HG02623 (cell line): ENCODE results near the gene EREG.

Experiments used
- ATAC-seq: cut with Tn5 transposase; IDR thresholded peaks from one replicate; pipeline ENCODE4 v1.9.1; 2021; ENCODE audit warnings: moderate library complexity; ENCODE audit not compliant: unreplicated experiment

The EREG gene

DNA sequence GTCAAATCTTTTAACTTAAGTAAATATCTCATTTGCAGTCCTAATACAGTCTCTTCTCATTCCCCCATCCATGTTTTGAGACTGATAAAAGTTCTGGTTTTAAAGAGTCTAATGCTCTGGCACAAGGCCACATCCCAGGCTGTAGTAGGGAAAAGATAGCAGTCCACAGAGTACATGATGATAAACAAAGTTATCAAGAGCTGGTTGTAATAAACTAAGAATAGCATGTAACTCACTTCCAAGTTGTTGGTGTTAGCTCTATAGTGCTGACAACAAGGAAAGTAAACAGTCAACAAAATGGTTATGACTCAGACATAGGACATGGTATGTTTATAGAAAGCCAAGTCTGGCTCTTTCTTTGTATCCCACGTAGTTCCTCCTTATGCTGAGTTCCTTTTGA is 58.2 kb downstream of the EREG start:
- ATAC-seq: no peak

DNA sequence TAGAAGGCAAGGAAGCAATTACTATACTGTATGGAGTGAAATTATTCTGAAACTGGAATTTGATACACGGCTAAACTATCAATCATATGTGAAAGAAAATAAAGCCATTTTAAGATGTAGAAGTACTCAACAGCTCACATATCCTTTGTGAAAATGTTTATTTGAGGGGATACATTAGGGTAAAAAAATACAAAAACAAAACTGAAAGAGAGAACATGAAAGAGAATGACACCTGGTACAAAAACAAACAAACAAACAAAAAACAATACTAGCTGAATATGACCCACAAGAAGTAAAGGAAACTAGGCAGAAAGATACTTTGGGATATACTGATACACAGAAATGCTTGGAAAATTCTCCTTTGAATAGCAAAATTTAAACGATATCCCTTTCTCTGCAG is 59.2 kb downstream of the EREG start:
- ATAC-seq: no peak

DNA sequence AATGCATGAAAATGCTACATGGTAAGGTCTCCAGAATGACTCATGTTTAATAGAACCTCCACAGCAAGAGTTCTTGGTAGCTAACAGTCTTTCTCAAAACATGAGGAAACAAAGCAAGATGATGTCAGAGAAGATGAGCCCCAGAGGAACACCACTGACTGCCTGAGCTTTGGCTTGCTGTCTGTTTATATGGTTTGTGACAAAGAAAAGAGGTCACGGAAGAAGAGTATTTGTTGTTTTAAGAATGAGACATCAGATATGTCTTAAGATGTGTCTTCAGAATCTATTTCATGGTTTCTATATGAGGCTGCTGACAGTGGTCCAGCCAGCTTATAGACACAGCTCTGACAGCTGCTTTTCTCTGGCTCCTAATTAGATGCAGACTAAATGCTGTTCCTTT is 61.2 kb downstream of the EREG start:
- ATAC-seq: no peak

DNA sequence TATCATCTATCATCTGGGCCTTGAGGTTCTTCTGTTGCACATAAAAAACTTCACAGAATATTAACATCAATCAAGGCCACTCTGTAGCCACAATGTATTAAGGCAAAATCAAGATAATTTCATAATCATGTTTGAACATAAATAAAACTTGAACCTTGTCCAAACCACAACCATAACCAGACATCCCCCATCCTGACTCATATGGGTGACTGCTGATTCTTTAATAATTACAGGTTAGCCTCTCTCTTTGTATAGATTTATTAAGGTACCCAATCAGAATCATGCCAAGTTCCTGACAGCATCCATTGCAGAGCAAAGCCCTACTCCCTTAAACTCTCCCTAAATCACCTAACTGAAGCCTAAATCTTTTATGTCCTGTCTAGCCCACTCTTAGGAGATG is 63.3 kb downstream of the EREG start:
- ATAC-seq: no peak

DNA sequence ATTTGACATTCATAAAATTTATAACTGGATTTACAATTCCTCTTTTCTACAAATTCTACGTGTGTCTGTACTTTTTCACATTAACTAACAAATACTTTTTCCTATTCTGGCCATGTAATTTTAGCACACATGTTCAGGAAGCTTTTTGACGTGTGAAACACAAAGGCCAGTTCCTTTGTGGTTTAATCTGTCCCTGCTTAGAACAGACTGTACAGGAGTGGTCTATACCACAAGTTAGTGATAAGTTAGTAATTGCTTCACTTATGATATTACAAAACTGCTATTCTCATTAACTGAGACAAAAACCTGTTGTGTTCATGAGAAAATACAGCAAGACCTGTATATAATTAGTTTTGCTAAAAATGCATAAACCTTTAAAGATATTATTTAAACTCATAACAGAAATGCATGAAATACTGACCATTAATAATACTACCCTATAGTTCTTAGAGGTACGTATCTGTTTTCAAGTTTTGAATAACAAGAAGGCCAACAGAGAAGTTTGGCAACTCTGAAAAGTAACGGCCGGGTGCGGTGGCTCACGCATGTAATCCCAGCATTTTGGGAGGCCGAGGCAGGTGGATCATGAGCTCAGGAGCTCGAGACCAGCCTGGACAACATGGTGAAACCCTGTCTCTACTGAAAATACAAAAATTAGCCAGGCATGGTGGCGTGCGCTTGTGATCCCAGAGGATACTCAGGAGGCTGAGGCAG is 66.3 kb downstream of the EREG start:
- peak; percentile 79 for ATAC-seq

DNA sequence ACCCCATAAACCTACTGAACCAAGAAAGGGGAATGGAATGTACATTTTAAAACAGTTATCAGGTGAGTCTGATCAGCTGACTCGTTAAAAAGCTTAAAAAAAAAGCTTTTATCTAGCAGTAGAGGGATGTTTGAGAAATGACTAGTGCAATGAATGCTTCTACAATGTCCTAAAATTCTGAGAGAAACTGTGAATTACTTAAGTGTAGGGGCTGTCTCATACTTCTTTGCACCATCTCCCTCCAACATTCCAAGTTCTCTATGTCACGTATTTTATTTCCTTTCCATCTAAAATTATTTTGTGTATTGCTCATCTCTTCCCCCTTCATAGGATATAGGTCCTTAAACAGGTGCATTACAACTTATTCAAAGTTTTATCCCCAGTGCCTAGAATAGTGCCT is 68.1 kb downstream of the EREG start:
- no peak for ATAC-seq

DNA sequence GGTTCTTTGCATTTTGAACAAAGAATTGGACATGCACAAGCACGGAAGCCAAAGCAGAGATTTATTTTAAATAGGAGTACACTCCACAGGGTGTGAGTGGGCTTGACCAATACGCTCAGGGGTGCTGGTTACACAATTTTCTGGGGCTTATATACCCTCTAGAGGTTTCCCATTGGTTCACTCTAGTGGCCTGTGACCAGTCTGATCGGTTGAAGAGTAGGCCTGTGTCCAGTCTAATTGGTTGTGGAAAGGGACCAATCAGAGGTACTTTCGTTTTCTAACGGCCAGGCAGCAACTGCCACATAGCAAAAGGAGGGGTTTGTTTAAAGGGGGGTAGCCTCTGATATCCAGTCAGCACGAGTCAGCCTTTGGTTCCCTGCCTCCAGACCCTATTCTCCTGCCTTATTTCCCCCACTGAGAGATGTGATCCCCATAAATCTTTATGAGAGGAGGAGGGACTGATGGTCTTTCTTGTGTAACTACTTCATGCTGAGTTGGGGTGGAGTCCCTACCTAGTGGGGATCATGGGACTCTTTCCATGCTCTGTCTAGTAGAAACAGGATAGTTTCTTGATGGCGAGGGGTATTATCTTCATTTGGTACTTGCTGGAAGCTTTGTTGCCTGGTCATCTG is 68.7 kb downstream of the EREG start:
- no peak for ATAC-seq

DNA sequence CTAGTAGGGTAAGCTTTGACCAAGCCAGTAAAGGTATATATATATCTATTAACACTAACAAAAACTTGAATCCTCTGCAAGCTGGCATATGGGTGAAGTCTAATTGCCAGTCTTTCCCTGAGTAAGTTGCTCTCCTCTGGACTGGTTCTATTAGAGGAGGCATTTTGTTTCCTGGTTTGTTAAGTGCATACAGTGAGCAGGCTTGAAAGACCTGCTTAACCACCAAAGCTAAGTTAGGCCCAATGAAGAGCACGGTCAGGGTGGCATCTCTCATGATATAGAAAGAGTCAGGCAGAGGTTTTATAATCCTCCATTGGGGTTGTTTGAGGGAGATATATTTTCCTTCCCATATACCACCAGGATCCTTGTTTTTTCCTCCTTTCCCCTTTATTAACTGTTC is 70.4 kb downstream of the EREG start:
- ATAC-seq: no peak

DNA sequence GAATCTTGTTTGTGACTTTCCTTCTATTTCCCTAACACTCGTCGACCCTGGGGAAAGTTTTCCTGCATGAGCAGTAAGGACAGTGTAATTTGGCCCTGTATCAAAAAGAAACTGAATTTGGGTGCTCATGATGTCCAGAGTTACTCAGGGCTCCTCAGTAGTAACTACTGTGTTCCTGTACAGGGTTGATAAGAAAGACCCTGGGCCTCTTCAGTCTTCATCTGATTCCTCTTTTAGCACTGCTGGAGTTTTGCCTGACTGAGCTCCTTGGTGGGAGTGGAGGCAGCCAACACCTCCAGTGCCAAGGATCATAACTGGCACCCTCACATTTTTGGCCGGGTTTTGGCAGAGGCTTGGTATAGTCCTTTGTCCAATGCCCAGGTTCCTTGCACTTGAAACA is 72.9 kb downstream of the EREG start:
- ATAC-seq: no peak
